Cardiac muscle cell (in vitro differentiated cells and primary cell): ENCODE measurements around the gene CYP2C8. TPM values are rescaled to one million over a fixed set of nuclear protein-coding genes. Genes with fewer than 3 reads are reported as not detected.
"Not testable (repeated sequence)": the region's sequence is repeated elsewhere in the genome, so short reads cannot be mapped to it uniquely, and the experiment has no call there.

ENCODE experiments used
- DNase-seq, 2 donors: peaks; one replicate each; pipeline versions ENCODE4 v3.0.0 to v3.0.0-alpha.2; 2010 to 2017; ENCODE audit warnings: low read depth in 1 of 2, low spot score in 1 of 2
- H3K27ac ChIP-seq: fragments of 200-600 bp; sonication (generic); 2 replicates; pipeline ENCODE4 v1.5.1; 2016
- H3K27me3 ChIP-seq: fragments of 200-600 bp; sonication (generic); 2 replicates; pipeline ENCODE4 v1.6.0; 2016; ENCODE audit warnings: control low read depth
- H3K36me3 ChIP-seq: fragments of 200-600 bp; sonication (generic); 2 replicates; pipeline ENCODE4 v1.5.1; 2016; ENCODE audit warnings: control low read depth
- H3K4me1 ChIP-seq: fragments of 200-600 bp; sonication (generic); 2 replicates; pipeline ENCODE4 v1.8.1; 2017; ENCODE audit warnings: low read depth, mild to moderate bottlenecking, mixed run types
- H3K4me3 ChIP-seq: fragments of 200-600 bp; sonication (generic); 2 replicates; pipeline ENCODE4 v1.5.1; 2016; ENCODE audit warnings: mild to moderate bottlenecking
- H3K9me3 ChIP-seq: fragments of 200-600 bp; sonication (generic); 2 replicates; pipeline ENCODE4 v1.5.1; 2017; ENCODE audit warnings: low read depth, mild to moderate bottlenecking, control low read depth
- CTCF ChIP-seq: IDR thresholded peaks from 2 replicates; pipeline ENCODE4 v1.5.1; 2012; ENCODE audit warnings: low read depth, mild to moderate bottlenecking, low read length
- polyA plus RNA-seq: library from polyadenylated mRNA; unstranded; fragments of >200 nt; fragmentation: Nextera tagmentation; extraction: Ambion mirVana; gene quantifications from 2 replicates; pipeline ENCODE4 v1.2.1, GENCODE V29; 2016
- total RNA-seq: library from RNA; depleted of rRNA; stranded (reverse); fragments of >200 nt; gene quantifications from 2 replicates; pipeline ENCODE4 v1.2.3, GENCODE V29; 2016

CYP2C8 gene
- total RNA-seq (1.5 and 2.8 TPM in 2 replicates), polyA plus RNA-seq (0.99 and 1.3 TPM in 2 replicates)

- H3K4me3 ChIP-seq: no peak within 1 kb of the TSS
- no peak for DNase-seq
- H3K27ac ChIP-seq: no peak within 1 kb of the TSS
- no peaks in the 10 kb centered on the region for H3K36me3 ChIP-seq
- H3K4me1 ChIP-seq: no peaks in the 10 kb centered on the region
- H3K27me3 ChIP-seq: no peaks in the 10 kb centered on the region
- H3K9me3 ChIP-seq: no peaks in the 10 kb centered on the region
- no peak for TF ChIP-seq CTCF
These were observed at the start of gene CYP2C8 for GRCh38 chr10:95069286-95069685. TSS of gene CYP2C8 (minus strand) at chr10:95069497. CDS start at chr10:95069402, 95 bp downstream.

DNA sequence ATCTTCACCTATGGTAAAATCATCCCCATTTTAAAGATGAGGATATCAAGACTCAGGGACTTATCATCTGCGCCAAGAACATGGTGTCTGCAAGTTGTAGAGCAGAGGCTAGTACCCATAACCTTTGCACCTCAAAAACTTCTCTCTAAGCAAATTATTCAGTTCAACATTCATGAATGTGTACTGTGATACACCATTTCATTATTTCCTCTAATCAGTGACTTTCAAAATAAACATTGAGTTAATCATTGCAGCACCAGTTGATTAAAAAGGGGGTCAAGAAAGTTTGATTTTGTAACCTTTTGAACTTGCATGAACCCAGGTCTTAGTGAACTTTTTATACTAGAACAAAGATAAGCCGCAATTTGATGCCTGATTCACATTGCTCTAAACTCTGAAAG, 47.6 kb upstream of the CYP2C8 start:
- no peak for DNase-seq
- no peaks in the 10 kb centered on the region for H3K36me3 ChIP-seq
- no peaks in the 10 kb centered on the region for H3K9me3 ChIP-seq
- TF ChIP-seq CTCF: no peak
- no peaks in the 10 kb centered on the region for H3K27me3 ChIP-seq
- no peak overlapping the region for H3K4me3 ChIP-seq
- H3K4me1 ChIP-seq: no peaks in the 10 kb centered on the region
- H3K27ac ChIP-seq: no peak overlapping the region

DNA sequence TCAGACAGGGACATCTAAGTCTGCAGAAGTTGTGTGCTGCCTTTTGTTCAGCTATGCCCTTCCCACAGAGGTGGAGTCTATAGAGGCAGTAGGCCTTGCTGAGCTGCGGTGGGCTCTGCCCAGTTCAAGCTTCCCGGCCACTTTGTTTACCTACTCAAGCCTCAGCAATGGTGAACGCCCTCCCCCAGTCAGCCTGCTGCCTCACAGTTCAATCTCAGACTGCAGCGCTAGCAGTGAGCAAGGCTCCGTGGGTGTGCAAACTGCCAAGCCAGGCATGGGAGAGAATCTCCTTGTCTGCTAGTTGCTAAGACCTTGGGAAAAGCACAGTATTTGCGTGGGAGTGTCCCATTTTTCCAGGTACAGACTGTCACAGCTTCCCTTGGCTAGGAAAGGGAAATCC, 41.5 kb upstream of the CYP2C8 start:
- H3K27me3 ChIP-seq, H3K27ac ChIP-seq, H3K9me3 ChIP-seq, H3K4me1 ChIP-seq, H3K4me3 ChIP-seq, DNase-seq, H3K36me3 ChIP-seq: not testable (repeated sequence)

DNA sequence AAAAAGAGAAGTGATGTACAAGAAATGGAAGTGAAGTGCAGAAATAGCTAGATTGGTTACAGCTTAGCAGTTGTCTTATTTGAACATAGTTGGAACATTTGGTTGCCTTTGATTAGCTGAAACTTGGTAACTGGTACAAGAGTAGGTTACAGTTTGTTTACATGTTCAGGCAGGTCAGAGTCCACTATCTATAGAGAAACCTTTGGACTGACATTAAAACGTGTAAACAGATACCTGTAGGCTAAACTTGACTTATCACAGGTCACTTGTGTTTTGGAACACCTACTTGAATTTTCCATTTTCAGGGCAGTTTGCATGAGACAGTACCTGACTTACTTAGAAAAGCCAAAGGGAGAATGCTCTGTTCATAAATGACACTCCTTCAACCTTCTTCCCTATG, 28.5 kb upstream of the CYP2C8 start:
- TF ChIP-seq CTCF: no peak
- H3K27me3 ChIP-seq: no peaks in the 10 kb centered on the region
- no peak overlapping the region for H3K27ac ChIP-seq
- H3K4me3 ChIP-seq: no peak overlapping the region
- DNase-seq: no peak
- H3K9me3 ChIP-seq: no peaks in the 10 kb centered on the region
- no peaks in the 10 kb centered on the region for H3K36me3 ChIP-seq
- H3K4me1 ChIP-seq: no peaks in the 10 kb centered on the region

DNA sequence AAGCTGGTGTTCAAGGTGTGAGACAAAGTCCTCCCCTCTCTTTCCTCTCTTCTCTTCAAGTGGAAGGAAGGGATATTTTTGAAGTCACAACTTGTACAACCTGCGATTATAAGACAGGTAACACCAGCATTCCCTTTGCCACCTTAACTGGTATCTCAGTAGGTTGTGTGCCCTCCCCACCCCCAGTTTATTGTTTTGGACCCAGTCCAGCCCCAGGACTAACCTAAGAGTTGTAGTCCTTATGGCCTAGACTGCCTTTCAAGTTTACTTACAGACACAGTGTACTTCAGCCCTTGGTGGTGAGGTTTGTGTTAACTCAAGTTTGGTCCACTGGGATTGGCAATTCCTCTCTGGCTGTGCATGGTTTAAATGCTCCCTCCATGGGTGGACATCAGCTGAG, 26.8 kb upstream of the CYP2C8 start:
- Histone ChIP-seq H3K36me3 (no peaks in the 10 kb centered on the region), H3K4me3 (no peak overlapping the region), H3K9me3 (no peaks in the 10 kb centered on the region), H3K27ac (no peak overlapping the region), H3K4me1 (no peaks in the 10 kb centered on the region), H3K27me3 (no peaks in the 10 kb centered on the region)
- no peak for DNase-seq
- TF ChIP-seq CTCF: no peak

GRCh38 chr10:95079626-95080025, 10.3 kb upstream of the CYP2C8 start:
- H3K36me3 ChIP-seq, DNase-seq, H3K9me3 ChIP-seq, H3K27ac ChIP-seq, H3K27me3 ChIP-seq, H3K4me3 ChIP-seq, H3K4me1 ChIP-seq: not testable (repeated sequence)

DNA sequence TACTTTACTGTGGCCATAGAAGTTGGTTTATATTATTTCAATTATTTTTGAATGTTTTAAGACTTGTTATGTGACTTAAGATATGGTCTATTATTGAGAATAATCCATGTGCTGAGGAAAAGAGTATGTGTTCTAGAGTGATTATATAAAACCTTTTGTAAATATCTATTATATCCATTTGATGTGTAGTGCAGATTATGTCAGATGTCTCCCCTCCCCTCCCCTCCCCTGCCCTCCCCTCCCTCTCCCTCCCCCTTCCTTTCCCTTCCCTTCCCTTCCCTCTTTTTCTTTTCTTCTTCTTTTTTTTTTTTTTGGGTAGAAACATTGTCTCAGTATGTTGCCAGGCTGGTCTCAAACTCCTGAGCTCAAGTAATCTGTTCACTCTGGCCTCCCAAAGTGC, 8.3 kb upstream of the CYP2C8 start:
- no peaks in the 10 kb centered on the region for H3K27me3 ChIP-seq
- H3K4me3 ChIP-seq: no peak overlapping the region
- H3K9me3 ChIP-seq: no peaks in the 10 kb centered on the region
- TF ChIP-seq CTCF: no peak
- H3K36me3 ChIP-seq: no peaks in the 10 kb centered on the region
- no peaks in the 10 kb centered on the region for H3K4me1 ChIP-seq
- no peak for DNase-seq
- H3K27ac ChIP-seq: no peak overlapping the region
